Karpas-422 (cell line): Measurements from ENCODE around the gene OTOS. TPM values are rescaled to one million over a fixed set of nuclear protein-coding genes. Genes with fewer than 3 reads are reported as not detected.

Experiments used
- DNase-seq: peaks from one replicate; pipeline ENCODE4 v3.0.0-alpha.2; 2015
- H2AFZ ChIP-seq: fragments of 200-600 bp; sonication (generic); 2 replicates; pipeline ENCODE4 v1.6.1; 2014; ENCODE audit warnings: antibody characterized with exemption, low read length, mixed read lengths
- H3K27ac ChIP-seq: fragments of 200-600 bp; sonication (generic); 2 replicates; pipeline ENCODE4 v1.5.1; 2014; ENCODE audit warnings: mild to moderate bottlenecking, low read length, moderate library complexity
- H3K27me3 ChIP-seq: fragments of 200-600 bp; sonication (generic); 2 replicates; pipeline ENCODE4 v1.6.1; 2014; ENCODE audit warnings: low read length, mixed read lengths
- H3K36me3 ChIP-seq: fragments of 200-600 bp; sonication (generic); 2 replicates; pipeline ENCODE4 v1.6.1; 2014; ENCODE audit warnings: low read length, mixed read lengths; ENCODE audit not compliant: insufficient read depth
- H3K4me1 ChIP-seq: fragments of 200-600 bp; sonication (generic); 2 replicates; pipeline ENCODE4 v1.6.1; 2014; ENCODE audit warnings: mild to moderate bottlenecking, low read length, mixed read lengths
- H3K4me2 ChIP-seq: fragments of 200-600 bp; sonication (generic); 2 replicates; pipeline ENCODE4 v1.6.1; 2014; ENCODE audit warnings: low read length, low read depth, mild to moderate bottlenecking; ENCODE audit not compliant: poor library complexity, severe bottlenecking
- H3K4me3 ChIP-seq: fragments of 200-600 bp; sonication (generic); 2 replicates; pipeline ENCODE4 v1.5.1; 2014; ENCODE audit warnings: mild to moderate bottlenecking, antibody characterized with exemption, low read length, mixed read lengths
- H3K79me2 ChIP-seq: fragments of 200-600 bp; sonication (generic); 2 replicates; pipeline ENCODE4 v1.6.1; 2014; ENCODE audit warnings: mild to moderate bottlenecking, low read length, mixed read lengths
- H3K9ac ChIP-seq: fragments of 200-600 bp; sonication (generic); 2 replicates; pipeline ENCODE4 v1.6.0; 2014; ENCODE audit warnings: low read length
- H3K9me2 ChIP-seq: fragments of 200-600 bp; sonication (generic), shearing (Covaris generic); replicated peaks from 2 replicates; pipeline ENCODE4 v1.6.0; 2014; ENCODE audit warnings: mild to moderate bottlenecking, low read length, moderate library complexity; ENCODE audit not compliant: insufficient read depth
- H3K9me3 ChIP-seq: fragments of 300-700, 200-600 bp; sonication (generic); 2 replicates; pipeline ENCODE4 v1.6.1; 2014; ENCODE audit warnings: low read length, mixed read lengths
- H4K20me1 ChIP-seq: fragments of 200-600 bp; sonication (generic); 2 replicates; pipeline ENCODE4 v1.6.1; 2014; ENCODE audit warnings: mild to moderate bottlenecking, antibody characterized with exemption, low read length, low read depth; ENCODE audit not compliant: insufficient read depth
- total RNA-seq: library from RNA; depleted of rRNA; stranded (reverse); fragments of >200 nt; shearing (Covaris generic); gene quantifications from 2 replicates; pipeline ENCODE4 v1.2.3, GENCODE V29; 2014; ENCODE audit warnings: low replicate concordance; rRNA removed

The OTOS gene
- not detected in 2 replicates for total RNA-seq

DNA sequence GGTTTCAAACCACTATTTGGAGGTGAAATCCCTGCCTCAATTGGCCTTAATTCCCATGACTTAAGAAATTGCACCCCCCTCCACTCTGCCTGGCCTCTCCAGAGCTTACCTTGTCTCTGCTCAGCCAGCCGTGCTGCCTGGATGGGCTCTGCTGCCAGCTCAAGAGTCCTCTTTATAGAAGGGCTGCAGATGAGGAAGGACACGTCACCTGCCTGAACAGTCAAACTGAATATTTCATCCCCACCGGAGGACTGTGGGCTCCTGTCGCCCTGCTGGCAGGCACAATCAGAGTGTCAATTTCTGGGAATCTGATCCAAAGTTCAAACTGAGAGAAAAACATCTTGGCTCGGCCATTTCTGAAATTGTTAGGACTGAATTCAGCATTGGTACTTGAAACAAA, at the start of gene OTOS:
Gene OTOS (minus strand): TSS at position 148 of the 400 bp plus-strand sequence. CDS start 332 bp downstream, outside the sequence.
- Histone ChIP-seq H2AFZ (no peak within 1 kb of the TSS), H3K27me3 (no peaks in the 10 kb centered on the region), H3K9me2 (no peaks in the 10 kb centered on the region), H4K20me1 (peaks cover 1% of the 10 kb centered on the region), H3K36me3 (no peaks in the 10 kb centered on the region), H3K79me2 (peaks cover 6% of the 10 kb centered on the region), H3K4me3 (no peak within 1 kb of the TSS), H3K4me1 (peaks cover 20% of the 10 kb centered on the region), H3K4me2 (peak within 1 kb of the TSS; percentile 32), H3K27ac (no peak within 1 kb of the TSS), H3K9me3 (no peaks in the 10 kb centered on the region), H3K9ac (0 out of 2 replicates have a peak within 1 kb of the TSS, but pooled peaks have one; percentile 20)
- DNase-seq, result no peak

DNA sequence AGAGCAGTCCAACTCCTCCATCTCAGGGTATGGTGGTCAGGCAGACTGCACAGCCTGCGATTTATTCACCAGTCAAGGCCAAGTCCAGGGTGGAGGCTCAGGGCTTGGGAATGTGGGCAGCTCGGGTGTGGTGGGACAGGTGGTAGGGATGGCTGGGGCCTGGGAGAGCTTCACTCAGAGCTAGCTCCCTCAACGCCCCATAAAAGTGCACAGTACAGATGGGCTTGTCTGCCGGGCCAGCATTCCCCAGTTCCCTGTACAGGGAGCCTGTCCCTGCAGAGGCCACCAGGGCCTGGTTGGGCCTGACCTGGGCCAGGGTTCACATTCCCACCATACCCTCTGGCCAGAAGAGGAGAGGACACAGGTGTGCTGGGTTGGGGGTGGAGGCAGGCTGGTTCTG, 49.2 kb upstream of the OTOS start:
- H3K27me3 ChIP-seq, result no peaks in the 10 kb centered on the region
- H3K27ac ChIP-seq, result no peak overlapping the region
- H3K4me1 ChIP-seq, result no peaks in the 10 kb centered on the region
- no peaks in the 10 kb centered on the region for H3K36me3 ChIP-seq
- H2AFZ ChIP-seq, result no peak overlapping the region
- DNase-seq, result no peak
- H3K9ac ChIP-seq, result no peak overlapping the region
- H4K20me1 ChIP-seq, result no peaks in the 10 kb centered on the region
- H3K4me3 ChIP-seq, result no peak overlapping the region
- no peak overlapping the region for H3K4me2 ChIP-seq
- H3K79me2 ChIP-seq, result no peaks in the 10 kb centered on the region
- H3K9me2 ChIP-seq, result no peaks in the 10 kb centered on the region
- H3K9me3 ChIP-seq, result no peaks in the 10 kb centered on the region

- H2AFZ ChIP-seq, result no peak overlapping the region
Observed at GRCh38 chr2:240187989-240188590, 47.6 kb upstream of the OTOS start.

DNA sequence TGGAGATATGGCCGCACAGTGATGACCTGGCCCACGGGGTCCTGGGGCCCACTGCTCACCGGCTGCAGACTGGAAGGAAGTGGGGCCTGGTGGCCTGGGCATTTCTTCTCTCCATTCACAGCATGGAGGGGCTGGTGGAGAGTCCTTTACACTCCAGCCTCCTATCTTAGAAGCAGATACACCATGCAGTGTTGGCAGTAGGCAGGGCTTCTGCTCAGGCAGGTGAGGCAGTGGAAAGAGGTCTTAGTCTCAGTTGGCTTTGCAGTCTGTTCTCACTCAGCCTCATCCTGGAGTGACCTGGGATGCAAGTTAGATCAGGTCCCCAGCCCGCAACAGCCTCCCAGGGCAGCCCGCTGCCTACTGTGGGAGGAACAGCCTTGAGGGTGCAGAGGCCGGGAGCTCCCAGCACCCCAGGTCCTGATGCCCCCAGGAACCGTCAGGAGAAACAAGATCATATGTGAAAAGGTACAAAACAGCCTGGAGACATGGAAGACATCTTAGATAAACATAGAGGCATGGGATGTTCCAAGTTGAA, 45.8 kb upstream of the OTOS start:
- Histone ChIP-seq H3K4me1 (no peaks in the 10 kb centered on the region), H3K4me2 (no peak overlapping the region), H4K20me1 (no peaks in the 10 kb centered on the region), H3K27ac (no peak overlapping the region), H3K9me2 (no peaks in the 10 kb centered on the region), H3K79me2 (no peaks in the 10 kb centered on the region), H3K27me3 (no peaks in the 10 kb centered on the region), H3K36me3 (no peaks in the 10 kb centered on the region), H2AFZ (no peak overlapping the region), H3K9me3 (no peaks in the 10 kb centered on the region), H3K9ac (no peak overlapping the region), H3K4me3 (no peak overlapping the region)
- DNase-seq, result no peak

More at GRCh38 chr2:240187989-240188590, 47.6 kb upstream of the OTOS start:
- H3K4me1 ChIP-seq, result no peaks in the 10 kb centered on the region
- no peaks in the 10 kb centered on the region for H4K20me1 ChIP-seq
- DNase-seq, result no peak
- no peaks in the 10 kb centered on the region for H3K27me3 ChIP-seq
- no peaks in the 10 kb centered on the region for H3K36me3 ChIP-seq
- H3K9me2 ChIP-seq, result no peaks in the 10 kb centered on the region
- H3K9me3 ChIP-seq, result no peaks in the 10 kb centered on the region
- H3K4me3 ChIP-seq, result no peak overlapping the region
- H3K79me2 ChIP-seq, result no peaks in the 10 kb centered on the region
- H3K27ac ChIP-seq, result no peak overlapping the region
- H3K9ac ChIP-seq, result no peak overlapping the region
- no peak overlapping the region for H3K4me2 ChIP-seq

- Histone ChIP-seq H3K79me2 (no peaks in the 10 kb centered on the region), H3K4me3 (no peak overlapping the region), H3K27ac (no peak overlapping the region), H3K9me3 (no peaks in the 10 kb centered on the region), H3K4me1 (no peaks in the 10 kb centered on the region), H3K36me3 (no peaks in the 10 kb centered on the region), H3K9ac (no peak overlapping the region), H3K9me2 (no peaks in the 10 kb centered on the region), H4K20me1 (no peaks in the 10 kb centered on the region), H2AFZ (no peak overlapping the region), H3K27me3 (no peaks in the 10 kb centered on the region), H3K4me2 (no peak overlapping the region)
- no peak for DNase-seq
Observed at GRCh38 chr2:240184656-240185055, 44.2 kb upstream of the OTOS start.

DNA sequence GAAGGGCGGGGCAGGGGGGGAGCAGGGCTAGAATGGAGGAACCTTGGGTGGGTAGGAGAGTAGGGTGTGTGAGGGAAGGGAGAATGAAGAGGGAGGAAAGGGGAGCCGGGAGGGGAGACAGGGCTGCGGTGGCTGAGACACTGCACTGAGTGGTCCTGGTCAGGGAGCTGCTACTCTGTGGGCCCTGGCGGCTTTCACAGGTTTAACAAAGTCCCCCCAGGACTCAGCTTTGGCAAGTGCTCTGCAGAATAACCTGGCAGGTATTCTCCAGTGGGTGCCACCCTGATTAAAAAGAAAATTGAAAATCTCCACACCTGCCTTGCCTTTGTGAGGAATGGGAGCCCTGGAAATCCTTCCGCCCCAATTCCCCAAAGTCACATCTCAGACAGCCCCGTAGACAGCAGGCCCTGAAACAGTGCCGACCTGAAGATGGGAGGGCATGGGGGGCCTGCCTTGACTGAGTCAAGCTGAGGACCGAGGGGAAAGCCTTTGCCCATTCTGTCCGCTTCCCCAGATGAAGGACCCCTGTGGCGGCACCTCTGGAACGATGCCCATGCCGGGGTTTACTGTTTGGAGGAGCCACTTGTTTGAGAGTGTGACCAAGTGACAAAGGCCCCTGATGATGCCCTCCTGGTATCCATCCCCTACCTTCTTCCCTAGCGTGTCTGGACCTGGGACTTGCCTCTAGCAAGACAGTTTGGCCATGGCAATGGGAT, 43.6 kb upstream of the OTOS start:
- Histone ChIP-seq H3K4me3 (no peak overlapping the region), H2AFZ (no peak overlapping the region), H3K9me3 (no peaks in the 10 kb centered on the region), H3K79me2 (no peaks in the 10 kb centered on the region), H3K4me2 (no peak overlapping the region), H3K9me2 (no peaks in the 10 kb centered on the region), H3K36me3 (no peaks in the 10 kb centered on the region), H3K27me3 (no peaks in the 10 kb centered on the region), H3K4me1 (no peaks in the 10 kb centered on the region), H4K20me1 (no peaks in the 10 kb centered on the region), H3K27ac (no peak overlapping the region), H3K9ac (no peak overlapping the region)
- no peak for DNase-seq

DNA sequence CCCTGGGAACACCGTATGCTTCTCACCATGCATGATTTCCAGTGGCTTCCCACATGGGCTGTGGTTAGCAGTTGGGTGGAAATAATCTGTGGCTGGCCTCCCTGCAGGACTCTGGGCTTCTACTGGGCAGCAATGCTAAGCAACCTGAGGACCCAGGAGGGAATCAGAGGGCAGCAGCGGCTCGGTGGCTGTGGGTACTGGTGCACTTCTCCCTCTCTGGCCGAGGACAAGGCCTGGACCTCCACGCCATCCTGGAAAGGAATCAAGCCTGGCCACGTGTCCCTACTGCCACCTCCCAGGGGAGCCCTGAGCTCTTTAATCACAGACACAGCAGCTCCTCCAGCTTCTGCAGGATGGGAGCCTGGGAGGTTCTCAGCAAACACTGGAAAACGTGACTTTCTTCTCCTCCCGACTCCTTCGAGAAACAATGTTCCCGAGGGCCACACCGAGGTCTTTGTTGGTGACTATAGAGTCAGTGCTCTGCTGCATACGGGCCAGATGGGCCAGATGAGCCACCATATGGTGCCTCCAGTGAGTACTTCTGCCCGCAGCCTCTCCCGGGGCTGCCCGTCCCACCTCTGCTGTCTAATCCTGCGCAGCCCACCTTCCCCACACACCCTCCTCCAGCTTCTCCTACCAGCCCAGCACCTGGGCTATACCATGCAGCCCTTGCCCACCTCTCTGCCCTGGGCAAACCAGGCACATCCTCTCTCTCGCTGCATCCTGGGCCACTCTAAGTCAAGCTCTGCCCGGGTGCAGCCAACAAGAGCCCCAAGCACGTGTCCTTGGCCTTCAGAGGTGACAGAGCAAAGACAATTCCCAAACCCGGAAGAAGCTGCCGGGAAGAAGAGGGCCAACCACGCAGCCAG, 42.8 kb upstream of the OTOS start:
- H3K9me2 ChIP-seq, result no peaks in the 10 kb centered on the region
- DNase-seq, result no peak
- no peaks in the 10 kb centered on the region for H3K79me2 ChIP-seq
- no peaks in the 10 kb centered on the region for H3K4me1 ChIP-seq
- H3K36me3 ChIP-seq, result no peaks in the 10 kb centered on the region
- no peak overlapping the region for H2AFZ ChIP-seq
- no peak overlapping the region for H3K4me3 ChIP-seq
- H3K27me3 ChIP-seq, result no peaks in the 10 kb centered on the region
- no peak overlapping the region for H3K27ac ChIP-seq
- H3K9ac ChIP-seq, result no peak overlapping the region
- no peaks in the 10 kb centered on the region for H4K20me1 ChIP-seq
- H3K9me3 ChIP-seq, result no peaks in the 10 kb centered on the region
- no peak overlapping the region for H3K4me2 ChIP-seq

- H3K9ac ChIP-seq, result no peak overlapping the region
- no peaks in the 10 kb centered on the region for H3K9me3 ChIP-seq
- no peaks in the 10 kb centered on the region for H3K27me3 ChIP-seq
- H4K20me1 ChIP-seq, result no peaks in the 10 kb centered on the region
- H3K4me3 ChIP-seq, result no peak overlapping the region
- no peaks in the 10 kb centered on the region for H3K9me2 ChIP-seq
- DNase-seq, result no peak
- H2AFZ ChIP-seq, result no peak overlapping the region
- no peaks in the 10 kb centered on the region for H3K36me3 ChIP-seq
- H3K27ac ChIP-seq, result no peak overlapping the region
- no peaks in the 10 kb centered on the region for H3K4me1 ChIP-seq
- no peaks in the 10 kb centered on the region for H3K79me2 ChIP-seq
- no peak overlapping the region for H3K4me2 ChIP-seq
Observed at GRCh38 chr2:240182476-240182875, 42.0 kb upstream of the OTOS start.
